PC-9 (cell line): Measurements from ENCODE around the gene TUBB. TPM values are rescaled to one million over a fixed set of nuclear protein-coding genes. Genes with fewer than 3 reads are reported as not detected.

Source experiments
- BruUV-seq: library from RNA; stranded (reverse); fragments of 400-500 nt; replicated peaks from 2 replicates; lab custom pipeline; 2021; lab: Mats Ljungman, UMichigan
- CTCF ChIA-PET: fragments of 300-600 bp; sonication (Branson Sonifier 250); formaldehyde crosslinking; loops from one replicate; lab custom pipeline; 2022; ENCODE audit warnings: antibody characterized with exemption; lab: Charles Lee
- POLR2A ChIA-PET: fragments of 300-600 bp; sonication (Branson Sonifier 250); formaldehyde crosslinking; loops from one replicate; lab custom pipeline; 2022; ENCODE audit warnings: antibody characterized with exemption; ENCODE audit not compliant: unreplicated experiment; lab: Charles Lee
- DNase-seq, 2 experiments: peaks; one replicate each; pipeline versions ENCODE4 v3.0.0 to v3.0.0-alpha.2; 2015 to 2022; ENCODE audit warnings: mixed read lengths in 1 of 2
- H2AFZ ChIP-seq: fragments of 200-600 bp; sonication (generic); 2 replicates; pipeline ENCODE4 v1.8.1; 2017; ENCODE audit warnings: antibody characterized with exemption
- H3F3A ChIP-seq: fragments of 200-600 bp; sonication (generic); 2 replicates; pipeline ENCODE4 v1.8.1; 2017; ENCODE audit warnings: antibody characterized with exemption, mild to moderate bottlenecking, low read depth; ENCODE audit not compliant: insufficient read depth
- H3K27ac ChIP-seq: fragments of 200-600 bp; sonication (generic); 2 replicates; pipeline ENCODE4 v1.6.1; 2016; ENCODE audit warnings: mixed run types
- H3K27me3 ChIP-seq: fragments of 200-600 bp; sonication (generic); 2 replicates; pipeline ENCODE4 v1.6.1; 2016; ENCODE audit warnings: low read depth, mixed run types; ENCODE audit not compliant: insufficient read depth
- H3K36me3 ChIP-seq: fragments of 200-600 bp; sonication (generic); 2 replicates; pipeline ENCODE4 v1.6.1; 2016; ENCODE audit warnings: low read depth, mixed run types
- H3K4me1 ChIP-seq: fragments of 200-600 bp; sonication (generic); replicated peaks from 2 replicates; pipeline ENCODE4 v1.6.1; 2016; ENCODE audit warnings: mixed run types; ENCODE audit not compliant: insufficient read depth
- H3K4me2 ChIP-seq: fragments of 200-600 bp; sonication (generic); 2 replicates; pipeline ENCODE4 v1.6.1; 2017; ENCODE audit warnings: mixed run types
- H3K4me3 ChIP-seq: fragments of 200-600 bp; sonication (generic); 2 replicates; pipeline ENCODE4 v1.6.1; 2016; ENCODE audit warnings: mixed run types
- H3K79me2 ChIP-seq: fragments of 200-600 bp; sonication (generic); 2 replicates; pipeline ENCODE4 v1.6.1; 2017; ENCODE audit warnings: low read depth, mixed run types
- H3K9me2 ChIP-seq: fragments of 200-600 bp; sonication (generic); 2 replicates; pipeline ENCODE4 v1.8.1; 2017; ENCODE audit warnings: mild to moderate bottlenecking; ENCODE audit not compliant: insufficient read depth
- H3K9me3 ChIP-seq: fragments of 200-600 bp; sonication (generic); 2 replicates; pipeline ENCODE4 v1.8.1; 2016; ENCODE audit warnings: low read depth; ENCODE audit not compliant: insufficient read depth
- H4K20me1 ChIP-seq: fragments of 200-600 bp; sonication (generic); 2 replicates; pipeline ENCODE4 v1.8.1; 2017; ENCODE audit not compliant: insufficient read depth
- EZH2 ChIP-seq: fragments of 200-600 bp; sonication (generic); IDR thresholded peaks from 2 replicates; pipeline ENCODE4 v1.8.0; 2017; ENCODE audit warnings: antibody characterized with exemption, low read depth
- intact Hi-C: fragments of 100-400 bp; cut with micrococcal nuclease; formaldehyde crosslinking; loops from one replicate; pipeline ENCODE4 v1.10.0; 2022; ENCODE audit not compliant: unreplicated experiment
- total RNA-seq: library from RNA; stranded (reverse); gene quantifications from 2 replicates; pipeline ENCODE4 v1.2.3, GENCODE V29; 2021
- TF ChIP-seq, protein P1 (sequence below): fragments of 200-600 bp; sonication (generic); conservative IDR thresholded peaks from 2 replicates; pipeline ENCODE4 v1.6.1; 2017; ENCODE audit warnings: mixed run types, antibody characterized with exemption, mild to moderate bottlenecking, moderate library complexity

The TUBB gene
- total RNA-seq, 1 experiment from 2014 or later = 901 TPM

DNA sequence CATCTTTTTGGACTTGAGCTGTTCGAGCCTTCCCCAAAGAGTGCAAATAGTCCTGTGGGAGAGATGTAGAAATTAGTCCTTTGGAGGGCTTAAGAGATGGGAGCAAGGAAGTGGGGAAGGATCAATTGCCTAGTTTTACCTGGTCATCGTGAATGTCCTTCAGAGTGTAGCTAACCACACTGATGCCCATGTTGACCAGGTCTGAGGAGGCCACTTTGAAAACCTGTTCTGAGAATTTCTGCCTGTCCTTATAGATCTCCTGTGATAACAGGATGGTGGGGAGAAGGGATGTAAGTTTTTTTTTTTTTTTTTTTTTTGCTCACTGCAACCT is 20.4 kb downstream of the TUBB start:
- peak overlapping the region; percentile 98 for H3K4me2 ChIP-seq
- H3K9me2 ChIP-seq = no peaks in the 10 kb centered on the region
- no peak overlapping the region for H3K27ac ChIP-seq
- BruUV-seq = no TSS peak
- H3K27me3 ChIP-seq = no peaks in the 10 kb centered on the region
- CTCF ChIA-PET = interaction anchor here (0.7 kb wide), 1 partner anchor 16 kb away, joined by 21 read pairs; no protein-coding TSS in a partner anchor
- peaks cover 40% of the 10 kb centered on the region for H3F3A ChIP-seq
- peaks cover 44% of the 10 kb centered on the region for H3K36me3 ChIP-seq
- H3K9me3 ChIP-seq = no peaks in the 10 kb centered on the region
- intact Hi-C loops = loop anchor here (5.0 kb wide), 1 partner anchor 332 kb away; no protein-coding TSS in a partner anchor
- POLR2A ChIA-PET = interaction anchor here (0.7 kb wide), 1 partner anchor 82 kb away, joined by 3 read pairs; no protein-coding TSS in a partner anchor
- no peak overlapping the region for H3K4me3 ChIP-seq
- H3K79me2 ChIP-seq = peaks cover 73% of the 10 kb centered on the region
- H2AFZ ChIP-seq = no peak overlapping the region
- DNase-seq = no peak
- TF ChIP-seq, protein P1, sequence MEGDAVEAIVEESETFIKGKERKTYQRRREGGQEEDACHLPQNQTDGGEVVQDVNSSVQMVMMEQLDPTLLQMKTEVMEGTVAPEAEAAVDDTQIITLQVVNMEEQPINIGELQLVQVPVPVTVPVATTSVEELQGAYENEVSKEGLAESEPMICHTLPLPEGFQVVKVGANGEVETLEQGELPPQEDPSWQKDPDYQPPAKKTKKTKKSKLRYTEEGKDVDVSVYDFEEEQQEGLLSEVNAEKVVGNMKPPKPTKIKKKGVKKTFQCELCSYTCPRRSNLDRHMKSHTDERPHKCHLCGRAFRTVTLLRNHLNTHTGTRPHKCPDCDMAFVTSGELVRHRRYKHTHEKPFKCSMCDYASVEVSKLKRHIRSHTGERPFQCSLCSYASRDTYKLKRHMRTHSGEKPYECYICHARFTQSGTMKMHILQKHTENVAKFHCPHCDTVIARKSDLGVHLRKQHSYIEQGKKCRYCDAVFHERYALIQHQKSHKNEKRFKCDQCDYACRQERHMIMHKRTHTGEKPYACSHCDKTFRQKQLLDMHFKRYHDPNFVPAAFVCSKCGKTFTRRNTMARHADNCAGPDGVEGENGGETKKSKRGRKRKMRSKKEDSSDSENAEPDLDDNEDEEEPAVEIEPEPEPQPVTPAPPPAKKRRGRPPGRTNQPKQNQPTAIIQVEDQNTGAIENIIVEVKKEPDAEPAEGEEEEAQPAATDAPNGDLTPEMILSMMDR = no peak
- TF ChIP-seq EZH2 = no peak
- peaks cover 49% of the 10 kb centered on the region for H3K4me1 ChIP-seq
- no peaks in the 10 kb centered on the region; the same call in 1 of the 2 replicates for H4K20me1 ChIP-seq

DNA sequence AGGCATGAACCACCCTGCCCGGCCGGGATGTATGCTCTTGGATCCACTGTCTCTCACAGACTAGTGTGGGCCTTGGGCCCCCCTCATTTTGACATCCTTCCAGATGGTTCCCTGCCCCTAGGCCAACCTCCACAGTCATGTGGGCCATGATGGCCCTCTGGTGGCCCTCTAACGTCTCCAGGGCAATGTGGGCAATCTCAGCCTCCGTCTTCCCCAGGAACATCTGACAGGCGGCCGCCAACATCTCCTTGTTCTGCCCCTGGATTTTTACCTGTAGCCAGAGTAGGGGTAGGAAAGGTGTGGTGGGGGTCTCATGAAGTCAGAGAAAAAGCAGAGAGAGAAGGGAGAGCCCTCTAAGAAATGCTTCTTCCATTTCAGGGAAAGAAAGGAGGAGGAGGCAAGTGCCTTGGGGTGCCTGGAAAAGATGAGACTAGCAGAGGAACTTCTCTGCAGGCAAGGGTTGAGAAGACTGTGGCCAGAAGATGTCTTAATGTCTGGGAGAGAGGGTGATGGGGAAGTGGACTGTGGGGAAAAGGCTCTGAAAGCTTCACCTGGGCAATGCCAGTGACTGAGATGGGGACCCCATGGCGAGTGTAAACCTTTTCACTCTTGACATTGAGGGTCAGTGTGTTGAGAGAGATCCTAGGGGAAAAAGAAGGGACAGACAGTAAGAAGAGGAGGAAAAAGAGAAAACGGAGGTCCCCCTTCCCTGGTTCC is 21.1 kb downstream of the TUBB start:
- Histone ChIP-seq H3K36me3 (peaks cover 40% of the 10 kb centered on the region), H2AFZ (no peak overlapping the region), H3K9me3 (no peaks in the 10 kb centered on the region), H3K4me1 (peaks cover 55% of the 10 kb centered on the region), H3K27me3 (no peaks in the 10 kb centered on the region), H3F3A (peaks cover 35% of the 10 kb centered on the region), H3K9me2 (no peaks in the 10 kb centered on the region), H3K79me2 (peaks cover 73% of the 10 kb centered on the region), H3K27ac (peak overlapping the region; percentile 71), H4K20me1 (no peaks in the 10 kb centered on the region; the same call in 1 of the 2 replicates), H3K4me2 (peak overlapping the region; percentile 98), H3K4me3 (peak overlapping the region; percentile 86)
- no TSS peak for BruUV-seq
- ChIA-PET CTCF (interaction anchor here (1.3 kb wide), 1 partner anchor 79 kb away, joined by 5 read pairs; no protein-coding TSS in a partner anchor), POLR2A (no interaction called here)
- TF ChIP-seq, protein P1 = no peak
- TF ChIP-seq EZH2 = no peak
- DNase-seq = no peak
- intact Hi-C loops = loop anchor here (5.0 kb wide), 1 partner anchor 331 kb away; no protein-coding TSS in a partner anchor

DNA sequence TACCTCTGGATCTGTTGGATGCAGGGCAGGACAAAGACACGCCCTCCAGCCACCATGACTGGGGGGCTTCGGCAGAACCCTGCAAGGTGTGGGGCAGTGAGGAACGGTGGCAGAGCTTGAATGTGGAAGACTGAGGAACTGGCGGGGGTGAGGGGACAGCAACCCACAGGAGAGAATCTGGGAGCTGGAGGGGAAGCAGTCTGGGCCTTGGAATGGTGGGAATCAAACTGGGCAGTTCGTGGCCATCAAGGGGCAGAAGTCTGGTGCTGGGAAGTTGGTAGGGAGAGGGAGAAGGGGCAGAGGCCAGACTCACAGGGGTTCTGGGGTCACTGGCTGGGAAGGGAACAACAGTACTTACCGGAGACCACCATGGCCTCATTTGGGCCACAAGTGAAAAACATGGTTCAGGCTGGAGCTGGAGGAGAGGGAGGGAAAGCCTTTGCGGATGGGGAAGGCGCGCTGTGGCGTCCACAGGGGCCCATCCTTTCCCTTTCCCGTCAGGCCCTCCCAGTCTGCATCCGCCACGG is 21.7 kb downstream of the TUBB start:
- intact Hi-C loops = loop anchor here (1.0 to 5.0 kb wide), 6 partner anchors 21 to 330 kb away; partner anchors contain the start of genes DDR1 and TUBB
- Histone ChIP-seq H3K9me2 (no peaks in the 10 kb centered on the region), H3K4me3 (peak overlapping the region; percentile 86), H3K27ac (peak overlapping the region; percentile 71), H3F3A (peaks cover 38% of the 10 kb centered on the region), H4K20me1 (no peaks in the 10 kb centered on the region; the same call in 1 of the 2 replicates), H3K4me2 (peak overlapping the region; percentile 98), H3K27me3 (no peaks in the 10 kb centered on the region), H3K79me2 (peaks cover 76% of the 10 kb centered on the region), H3K9me3 (no peaks in the 10 kb centered on the region), H2AFZ (no peak overlapping the region; the same call in 1 of the 2 replicates), H3K4me1 (peaks cover 59% of the 10 kb centered on the region), H3K36me3 (peaks cover 40% of the 10 kb centered on the region)
- TF ChIP-seq, protein P1 = no peak
- no peak for TF ChIP-seq EZH2
- DNase-seq = no peak
- POLR2A ChIA-PET = interaction anchor here (0.5 to 0.9 kb wide), 6 partner anchors 11 to 348 kb away, joined by 3 to 31 read pairs (median 4); no protein-coding TSS in a partner anchor
- no TSS peak for BruUV-seq
- CTCF ChIA-PET = interaction anchor here (0.7 to 1.3 kb wide), 2 partner anchors 11 to 78 kb away, joined by 3 to 5 read pairs; no protein-coding TSS in a partner anchor
